ENCODE data around the gene TAB2.
"Not testable (repeated sequence)": the region's sequence is repeated elsewhere in the genome, so short reads cannot be mapped to it uniquely, and the experiment has no call there.

TAB2 gene

GRCh38 chr6:149458806-149459205 is 141.3 kb downstream of the TAB2 start:
- no peaks in the 10 kb centered on the region for H3K9me2 ChIP-seq (replicated peaks; ENCODE audit: control insufficient read depth, low read length)
- H3K79me2 ChIP-seq (ENCODE audit: control insufficient read depth, low read length): peaks cover 12% of the 10 kb centered on the region
- H3K4me1 ChIP-seq (ENCODE audit: control insufficient read depth, low read length): no peaks in the 10 kb centered on the region; the same call in 1 of the 2 replicates
- peaks cover 74% of the 10 kb centered on the region for H3K36me3 ChIP-seq (ENCODE audit: control insufficient read depth, low read length)
- H3K4me3 ChIP-seq (ENCODE audit: low read length): no peak overlapping the region
- H3K27ac ChIP-seq (ENCODE audit: low read depth, low read length): no peak overlapping the region
- no peak overlapping the region for H3K4me2 ChIP-seq (ENCODE audit: low read length)
- H4K20me1 ChIP-seq (ENCODE audit: control insufficient read depth, insufficient read depth, low read depth, low read length): no peaks in the 10 kb centered on the region
- no peaks in the 10 kb centered on the region for H3F3A ChIP-seq (ENCODE audit: control insufficient read depth, insufficient read depth)
- TF ChIP-seq CTCF (IDR thresholded peaks at IDR 0.05; ENCODE audit: low read depth, low read length, poor library complexity, severe bottlenecking) (no peak), EZH2phosphoT487 (IDR thresholded peaks at IDR 0.05; ENCODE audit: borderline replicate concordance, low read length) (no peak)
- H3K9me3 ChIP-seq (ENCODE audit: control insufficient read depth, insufficient read depth, low read length): no peaks in the 10 kb centered on the region
- H3K27me3 ChIP-seq (ENCODE audit: control insufficient read depth, low read length): no peaks in the 10 kb centered on the region

GRCh38 chr6:149459761-149460160 is 142.2 kb downstream of the TAB2 start:
- H3K9me3 ChIP-seq (ENCODE audit: control insufficient read depth, insufficient read depth, low read length): no peaks in the 10 kb centered on the region
- no peaks in the 10 kb centered on the region for H3K9me2 ChIP-seq (replicated peaks; ENCODE audit: control insufficient read depth, low read length)
- peaks cover 21% of the 10 kb centered on the region for H3K79me2 ChIP-seq (ENCODE audit: control insufficient read depth, low read length)
- no peak overlapping the region for H3K4me3 ChIP-seq (ENCODE audit: low read length)
- no peaks in the 10 kb centered on the region for H3F3A ChIP-seq (ENCODE audit: control insufficient read depth, insufficient read depth)
- no peak overlapping the region for H3K27ac ChIP-seq (ENCODE audit: low read depth, low read length)
- TF ChIP-seq CTCF (IDR thresholded peaks at IDR 0.05; ENCODE audit: low read depth, low read length, poor library complexity, severe bottlenecking) (no peak), EZH2phosphoT487 (IDR thresholded peaks at IDR 0.05; ENCODE audit: borderline replicate concordance, low read length) (no peak)
- H3K4me1 ChIP-seq (ENCODE audit: control insufficient read depth, low read length): peaks cover 8% of the 10 kb centered on the region
- H4K20me1 ChIP-seq (ENCODE audit: control insufficient read depth, insufficient read depth, low read depth, low read length): no peaks in the 10 kb centered on the region
- peaks cover 78% of the 10 kb centered on the region for H3K36me3 ChIP-seq (ENCODE audit: control insufficient read depth, low read length)
- H3K27me3 ChIP-seq (ENCODE audit: control insufficient read depth, low read length): no peaks in the 10 kb centered on the region
- no peak overlapping the region for H3K4me2 ChIP-seq (ENCODE audit: low read length)

- Histone ChIP-seq H3K36me3 (ENCODE audit: control insufficient read depth, low read length) (peaks cover 79% of the 10 kb centered on the region), H3K79me2 (ENCODE audit: control insufficient read depth, low read length) (peaks cover 26% of the 10 kb centered on the region), H3K4me1 (ENCODE audit: control insufficient read depth, low read length) (peaks cover 13% of the 10 kb centered on the region)
- H3K9me2 ChIP-seq (replicated peaks; ENCODE audit: control insufficient read depth, low read length); H3K4me2 ChIP-seq (ENCODE audit: low read length); H4K20me1 ChIP-seq (ENCODE audit: control insufficient read depth, insufficient read depth, low read depth, low read length); H3F3A ChIP-seq (ENCODE audit: control insufficient read depth, insufficient read depth); H3K27me3 ChIP-seq (ENCODE audit: control insufficient read depth, low read length); H3K9me3 ChIP-seq (ENCODE audit: control insufficient read depth, insufficient read depth, low read length); H3K4me3 ChIP-seq (ENCODE audit: low read length); H3K27ac ChIP-seq (ENCODE audit: low read depth, low read length): not testable (repeated sequence)
These were observed 142.7 kb downstream of the TAB2 start for GRCh38 chr6:149460249-149460648.

All from DOHH2 (cell line).